ENCODE measurements around the gene H1-8.

GRCh38 chr3:129558081-129558771 lies 15.3 kb downstream of the H1-8 start:
- TF ChIP-seq, protein P1, sequence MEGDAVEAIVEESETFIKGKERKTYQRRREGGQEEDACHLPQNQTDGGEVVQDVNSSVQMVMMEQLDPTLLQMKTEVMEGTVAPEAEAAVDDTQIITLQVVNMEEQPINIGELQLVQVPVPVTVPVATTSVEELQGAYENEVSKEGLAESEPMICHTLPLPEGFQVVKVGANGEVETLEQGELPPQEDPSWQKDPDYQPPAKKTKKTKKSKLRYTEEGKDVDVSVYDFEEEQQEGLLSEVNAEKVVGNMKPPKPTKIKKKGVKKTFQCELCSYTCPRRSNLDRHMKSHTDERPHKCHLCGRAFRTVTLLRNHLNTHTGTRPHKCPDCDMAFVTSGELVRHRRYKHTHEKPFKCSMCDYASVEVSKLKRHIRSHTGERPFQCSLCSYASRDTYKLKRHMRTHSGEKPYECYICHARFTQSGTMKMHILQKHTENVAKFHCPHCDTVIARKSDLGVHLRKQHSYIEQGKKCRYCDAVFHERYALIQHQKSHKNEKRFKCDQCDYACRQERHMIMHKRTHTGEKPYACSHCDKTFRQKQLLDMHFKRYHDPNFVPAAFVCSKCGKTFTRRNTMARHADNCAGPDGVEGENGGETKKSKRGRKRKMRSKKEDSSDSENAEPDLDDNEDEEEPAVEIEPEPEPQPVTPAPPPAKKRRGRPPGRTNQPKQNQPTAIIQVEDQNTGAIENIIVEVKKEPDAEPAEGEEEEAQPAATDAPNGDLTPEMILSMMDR (IDR thresholded peaks at IDR 0.05) = no peak
- TF ChIP-seq POLR2A (IDR thresholded peaks at IDR 0.05) = no peak

Measured in heart left ventricle (tissue), 13 donors.